ENCODE results near the gene TTC19. TPM values are rescaled to one million over a fixed set of nuclear protein-coding genes. Genes with fewer than 3 reads are reported as not detected.

Gene TTC19
- total and polyA plus RNA-seq, 2 of the 8 experiments (the other 6 are each of a cell fraction or from before 2014, with no cell fraction given) = 11.8 to 55.0 TPM

DNA sequence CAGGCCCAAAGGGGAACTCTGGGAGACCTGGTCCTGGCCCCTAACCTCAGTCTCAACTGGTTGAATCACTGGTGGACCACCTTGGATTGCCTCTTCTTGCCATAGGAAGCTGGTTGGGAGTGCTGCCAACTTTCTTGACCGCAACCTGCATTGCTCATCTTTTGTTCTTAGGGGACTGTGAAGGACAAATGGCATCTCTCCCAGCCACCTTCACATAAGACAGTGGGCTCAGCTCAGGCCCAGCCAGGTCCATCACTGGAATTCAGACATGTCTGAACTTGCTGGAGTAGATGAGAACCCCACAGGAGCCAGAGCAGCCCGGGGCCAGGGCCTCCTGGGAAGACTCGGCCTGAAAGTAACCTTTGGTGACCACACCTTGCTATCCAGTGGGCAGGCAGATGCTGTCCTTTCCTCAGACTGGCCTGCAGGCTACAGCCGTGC lies 35.9 kb upstream of the TTC19 start:
- Histone ChIP-seq H3K4ac (replicated peaks; ENCODE audit: insufficient read length, low read depth, low read length) (peak overlapping the region; percentile 42), H2BK15ac (ENCODE audit: low read length) (peak overlapping the region; percentile 84; the same call in 1 of the 2 replicates), H2BK12ac (ENCODE audit: low read depth, low read length) (peak overlapping the region; percentile 75; the same call in 1 of the 2 replicates), H4K5ac (ENCODE audit: insufficient read length, low read depth, low read length) (no peak overlapping the region), H4K8ac (ENCODE audit: extremely low read depth, insufficient read depth, low read length) (no peak overlapping the region; the same call in 1 of the 2 replicates), H3K4me1 (replicated peaks in 1 of 4; ENCODE audit: control insufficient read depth in 3 of 4, insufficient read depth in 4 of 4, low read length in 3 of 4) (peaks cover 12 to 32% (median 20%) of the 10 kb centered on the region in 4 experiments), H2BK20ac (ENCODE audit: low read length) (peak overlapping the region; percentile 93; the same call in 1 of the 2 replicates), H4K20me1 (replicated peaks in 1 of 2; ENCODE audit: control insufficient read depth in 1 of 2, insufficient read depth in 2 of 2, low read length in 2 of 2) (no peaks in the 10 kb centered on the region), H3K56ac (replicated peaks; ENCODE audit: insufficient read length, low read depth, low read length) (no peak overlapping the region), H3K23ac (ENCODE audit: insufficient read length) (no peak overlapping the region), H3K23me2 (ENCODE audit: low read depth, low read length) (peaks cover 5% of the 10 kb centered on the region), H3K9me3 (ENCODE audit: insufficient read depth in 2 of 2, low read depth in 1 of 2, low read length in 1 of 2) (no peaks in the 10 kb centered on the region), H3K79me2 (ENCODE audit: control insufficient read depth in 1 of 2, insufficient read depth in 2 of 2, low read length in 2 of 2) (no peaks in the 10 kb centered on the region), H3K14ac (ENCODE audit: insufficient read length) (no peak overlapping the region), H2AK5ac (ENCODE audit: low read depth, low read length) (peak overlapping the region; percentile 93), H3K36me3 (ENCODE audit: control insufficient read depth in 2 of 4, insufficient read depth in 4 of 4, low read length in 3 of 4) (no peaks in the 10 kb centered on the region), H2BK5ac (ENCODE audit: low read depth, low read length) (peak overlapping the region; percentile 88; the same call in 1 of the 2 replicates), H2AFZ (ENCODE audit: low read length) (no peak overlapping the region), H3K4me2 (ENCODE audit: insufficient read depth in 1 of 2, low read depth in 2 of 2, low read length in 2 of 2) (no peak overlapping the region), H3K27ac (ENCODE audit: low read depth, low read length) (no peak overlapping the region), H3K4me3 (ENCODE audit: extremely low read depth in 1 of 4, insufficient read depth in 2 of 4, low read depth in 3 of 4, low read length in 4 of 4) (no peak overlapping the region), H3K18ac (ENCODE audit: extremely low read depth, low read length) (0 out of 2 replicates have a peak overlapping the region, but pooled peaks have one; percentile 27), H2BK120ac (replicated peaks; ENCODE audit: low read depth, low read length) (no peak overlapping the region), H3K79me1 (ENCODE audit: low read depth, low read length) (0 out of 2 replicates have a peak, but pooled peaks cover 1% of the 10 kb centered on the region), H3K9ac (replicated peaks in 1 of 4; ENCODE audit: extremely low read depth in 1 of 4, low read depth in 3 of 4, low read length in 3 of 4) (no peak overlapping the region), H3K27me3 (replicated peaks in 1 of 4; ENCODE audit: control insufficient read depth in 3 of 4, extremely low read depth in 1 of 4, insufficient read depth in 3 of 4, low read length in 3 of 4) (0 out of 7 replicates have a peak, but pooled peaks cover 0 to 2% (median 0%) of the 10 kb centered on the region in 4 experiments), H4K91ac (replicated peaks; ENCODE audit: insufficient read length, low read length) (peak overlapping the region; percentile 77)
- DNase-seq (ENCODE audit: low read depth in 1 of 2, low spot score in 2 of 2) (no peak), FAIRE-seq (no peak)
- POLR2A ChIA-PET (ENCODE audit: partially characterized antibody) = no interaction called here
- CTCF ChIA-PET (ENCODE audit: partially characterized antibody) = no interaction called here
- WGBS, 2 experiments (ENCODE audit: extremely low coverage in 1 of 2, insufficient coverage in 1 of 2, insufficient read length in 1 of 2, insufficient replicate concordance in 2 of 2, low coverage in 1 of 2, low lambda C conversion rate in 2 of 2, missing lambda C conversion rate in 1 of 2) = 95% methylated on average over 4 of the region's 4 CpGs; no CpG with 5 or more reads in 1 of the 2 experiments
- TF ChIP-seq SP4 (IDR thresholded peaks at IDR 0.05; ENCODE audit: low read length) (no peak), TAF1 (IDR thresholded peaks at IDR 0.05; ENCODE audit: low read depth, low read length) (no peak), EGR1 (IDR thresholded peaks at IDR 0.05; ENCODE audit: borderline replicate concordance, low read depth, low read length) (no peak), HDAC6 (IDR thresholded peaks at IDR 0.05; ENCODE audit: low read depth, low read length) (no peak), JUND (IDR thresholded peaks at IDR 0.05; ENCODE audit: low read length) (no peak), POLR2AphosphoS5 (IDR thresholded peaks at IDR 0.05; ENCODE audit: low read depth, low read length) (no peak), FOSL1 (IDR thresholded peaks at IDR 0.05; ENCODE audit: insufficient read depth, low read depth, low read length) (no peak), BCL11A (IDR thresholded peaks at IDR 0.05; ENCODE audit: low read depth in 2 of 2, low read length in 2 of 2) (no peak), TCF12 (IDR thresholded peaks at IDR 0.05; ENCODE audit: low read depth, low read length) (no peak), SIN3A (conservative IDR thresholded peaks at IDR 0.05 in 1 of 2, IDR thresholded peaks at IDR 0.05 in 1 of 2; ENCODE audit: low read depth in 1 of 2, low read length in 2 of 2) (no peak), BRCA1 (IDR thresholded peaks at IDR 0.05; ENCODE audit: low read depth, low read length) (no peak), CEBPB (IDR thresholded peaks at IDR 0.05; ENCODE audit: low read depth, low read length) (no peak), RAD21 (IDR thresholded peaks at IDR 0.05 in 1 of 2, conservative IDR thresholded peaks at IDR 0.05 in 1 of 2; ENCODE audit: low read depth in 2 of 2, low read length in 2 of 2) (no peak), POU5F1 (IDR thresholded peaks at IDR 0.05; ENCODE audit: low read depth, low read length) (no peak), ZNF274 (IDR thresholded peaks at IDR 0.05; ENCODE audit: borderline replicate concordance, extremely low read depth, low read length) (no peak)

Measured in H1 (cell line).